ENCODE results near the gene VSIG1.

DNA sequence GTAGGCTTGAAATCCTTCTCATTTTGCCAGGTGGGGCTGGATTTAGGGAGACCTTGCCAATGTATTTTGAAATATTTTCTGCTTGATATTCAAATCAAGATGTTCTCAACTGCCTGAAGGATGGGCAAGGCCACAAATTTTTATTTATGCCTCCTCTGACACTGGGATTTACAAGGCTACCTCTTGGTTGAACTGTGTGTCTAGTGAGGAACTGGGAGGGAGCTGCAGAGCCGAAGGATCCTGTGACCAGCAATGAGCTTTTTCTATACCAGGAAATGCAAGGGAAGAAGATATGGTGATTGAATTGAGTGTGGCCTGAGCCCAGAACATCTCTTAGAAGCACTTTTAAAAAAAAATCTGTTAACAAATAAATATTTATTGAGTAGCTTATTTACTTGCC is 14.9 kb downstream of the VSIG1 start:
- TF ChIP-seq, protein P1, sequence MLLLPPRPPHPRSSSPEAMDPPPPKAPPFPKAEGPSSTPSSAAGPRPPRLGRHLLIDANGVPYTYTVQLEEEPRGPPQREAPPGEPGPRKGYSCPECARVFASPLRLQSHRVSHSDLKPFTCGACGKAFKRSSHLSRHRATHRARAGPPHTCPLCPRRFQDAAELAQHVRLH (CRISPR knock-in tag; IDR thresholded peaks at IDR 0.05; ENCODE audit: borderline replicate concordance, low read depth) = no peak
- TF ChIP-seq ZKSCAN8 (CRISPR knock-in tag; IDR thresholded peaks at IDR 0.05; ENCODE audit: borderline replicate concordance) (no peak), NFIC (IDR thresholded peaks at IDR 0.05; ENCODE audit: low read length) (no peak), PHF20 (CRISPR knock-in tag; IDR thresholded peaks at IDR 0.05) (no peak), ZFP1 (CRISPR knock-in tag; IDR thresholded peaks at IDR 0.05) (no peak), KAT7 (CRISPR knock-in tag; IDR thresholded peaks at IDR 0.05; ENCODE audit: borderline replicate concordance) (no peak), NR3C1 (CRISPR knock-in tag; IDR thresholded peaks at IDR 0.05) (no peak), ZNF660 (CRISPR knock-in tag; IDR thresholded peaks at IDR 0.05; ENCODE audit: borderline replicate concordance, low read depth) (no peak), TRIM22 (IDR thresholded peaks at IDR 0.05) (no peak)

Measured in HepG2 (cell line).